H9 (cell line): Measurements from ENCODE around the gene PKD1. TPM values are rescaled to one million over a fixed set of nuclear protein-coding genes. Genes with fewer than 3 reads are reported as not detected.

Experiments
- DNase-seq: peaks from one replicate; pipeline ENCODE4 v3.0.0-alpha.2; 2017
- H2AFZ ChIP-seq: one replicate; pipeline ENCODE4 v1.6.1; 2013; ENCODE audit warnings: mild to moderate bottlenecking, low read length, control low read depth, moderate library complexity
- H2AK5ac ChIP-seq: 2 replicates; pipeline ENCODE4 v1.6.1; 2013; ENCODE audit warnings: low read length, control low read depth, mixed read lengths; ENCODE audit not compliant: insufficient read length
- H2BK120ac ChIP-seq: one replicate; pipeline ENCODE4 v1.6.1; 2013; ENCODE audit warnings: low read depth, mild to moderate bottlenecking, low read length, control low read depth, inconsistent platforms; ENCODE audit not compliant: poor library complexity, severe bottlenecking
- H2BK12ac ChIP-seq: 2 replicates; pipeline ENCODE4 v1.6.1; 2013; ENCODE audit warnings: low read length, control low read depth, mixed read lengths, low read depth; ENCODE audit not compliant: insufficient read length
- H2BK15ac ChIP-seq: 2 replicates; pipeline ENCODE4 v1.6.1; 2013; ENCODE audit warnings: low read depth, low read length, control low read depth
- H2BK20ac ChIP-seq: one replicate; pipeline ENCODE4 v1.6.1; 2013; ENCODE audit warnings: low read depth, mild to moderate bottlenecking, low read length, control low read depth, inconsistent platforms; ENCODE audit not compliant: poor library complexity, severe bottlenecking
- H2BK5ac ChIP-seq: 2 replicates; pipeline ENCODE4 v1.6.1; 2013; ENCODE audit warnings: low read length, control low read depth, mixed read lengths; ENCODE audit not compliant: insufficient read length
- H3K14ac ChIP-seq: 2 replicates; pipeline ENCODE4 v1.6.1; 2013; ENCODE audit warnings: low read length, control low read depth; ENCODE audit not compliant: insufficient read depth
- H3K18ac ChIP-seq: 2 replicates; pipeline ENCODE4 v1.6.1; 2013; ENCODE audit warnings: low read depth, mild to moderate bottlenecking, mixed read lengths, low read length, control low read depth; ENCODE audit not compliant: insufficient read length
- H3K23ac ChIP-seq: 2 replicates; pipeline ENCODE4 v1.6.1; 2013; ENCODE audit warnings: low read length, control low read depth, mixed read lengths, low read depth; ENCODE audit not compliant: insufficient read length
- H3K23me2 ChIP-seq: 2 replicates; pipeline ENCODE4 v1.6.1; 2013; ENCODE audit warnings: low read depth, mild to moderate bottlenecking, mixed read lengths, low read length, control low read depth; ENCODE audit not compliant: insufficient read length, poor library complexity, severe bottlenecking
- H3K27ac ChIP-seq: 2 replicates; pipeline ENCODE4 v1.5.1; 2013; ENCODE audit warnings: low read length, control low read depth, mixed read lengths, low read depth; ENCODE audit not compliant: insufficient read length
- H3K27me3 ChIP-seq: 2 replicates; pipeline ENCODE4 v1.6.1; 2013; ENCODE audit warnings: low read length, control low read depth, inconsistent platforms; ENCODE audit not compliant: insufficient read depth
- H3K4ac ChIP-seq: 2 replicates; pipeline ENCODE4 v1.6.1; 2013; ENCODE audit warnings: low read depth, mild to moderate bottlenecking, control low read depth, inconsistent platforms, low read length, moderate library complexity
- H3K4me1 ChIP-seq: 2 replicates; pipeline ENCODE4 v1.6.1; 2013; ENCODE audit warnings: low read length, control low read depth, inconsistent platforms; ENCODE audit not compliant: insufficient read depth
- H3K4me2 ChIP-seq: 2 replicates; pipeline ENCODE4 v1.6.1; 2013; ENCODE audit warnings: low read length, control low read depth, mixed read lengths; ENCODE audit not compliant: insufficient read length, insufficient read depth
- H3K56ac ChIP-seq: 2 replicates; pipeline ENCODE4 v1.6.1; 2013; ENCODE audit warnings: low read depth, mild to moderate bottlenecking, mixed read lengths, low read length, control low read depth; ENCODE audit not compliant: insufficient read length
- H3K79me1 ChIP-seq: 2 replicates; pipeline ENCODE4 v1.6.1; 2013; ENCODE audit warnings: low read depth, mild to moderate bottlenecking, moderate library complexity, low read length, control low read depth, inconsistent platforms; ENCODE audit not compliant: insufficient read depth, poor library complexity, severe bottlenecking
- H3K79me2 ChIP-seq: 2 replicates; pipeline ENCODE4 v1.6.1; 2013; ENCODE audit warnings: low read length, control low read depth, inconsistent platforms; ENCODE audit not compliant: insufficient read depth
- H3K9ac ChIP-seq: 2 replicates; pipeline ENCODE4 v1.6.1; 2013; ENCODE audit warnings: low read length, control low read depth, mixed read lengths; ENCODE audit not compliant: insufficient read length; ENCODE audit errors: extremely low read depth
- H3K9me3 ChIP-seq: one replicate; pipeline ENCODE4 v1.6.1; 2013; ENCODE audit warnings: low read depth, low read length, inconsistent platforms; ENCODE audit not compliant: control insufficient read depth
- H3T11ph ChIP-seq: one replicate; pipeline ENCODE4 v1.6.1; 2013; ENCODE audit warnings: mild to moderate bottlenecking, low read length, control low read depth, inconsistent platforms
- H4K20me1 ChIP-seq: one replicate; pipeline ENCODE4 v1.6.1; 2013; ENCODE audit not compliant: control insufficient read depth, insufficient read length, insufficient read depth
- H4K5ac ChIP-seq: 2 replicates; pipeline ENCODE4 v1.6.1; 2013; ENCODE audit warnings: low read depth, mild to moderate bottlenecking, mixed read lengths, low read length, control low read depth; ENCODE audit not compliant: insufficient read length
- H4K8ac ChIP-seq: replicated peaks from 2 replicates; pipeline ENCODE4 v1.6.1; 2013; ENCODE audit warnings: low read length, control low read depth, mixed read lengths, low read depth; ENCODE audit not compliant: insufficient read length
- H4K91ac ChIP-seq: 2 replicates; pipeline ENCODE4 v1.6.1; 2013; ENCODE audit warnings: low read depth, mild to moderate bottlenecking, moderate library complexity, mixed read lengths, low read length, control low read depth; ENCODE audit not compliant: insufficient read length
- H3K27ac Mint-ChIP-seq, 3 experiments: 2 replicates in 2 of 3; 3 replicates in 1 of 3; pipeline ENCODE4 v1.8.0; 2020 to 2021; ENCODE audit warnings: mixed read lengths in 3 of 3, mild to moderate bottlenecking in 1 of 3, moderate library complexity in 1 of 3
- H3K27me3 Mint-ChIP-seq: 2 replicates; pipeline ENCODE4 v1.8.0; 2021; ENCODE audit warnings: low read depth, mild to moderate bottlenecking, moderate library complexity, mixed read lengths
- H3K36me3 Mint-ChIP-seq, 3 experiments: 2 replicates in 2 of 3; 3 replicates in 1 of 3; pipeline ENCODE4 v1.8.0; 2020 to 2021; ENCODE audit warnings: low read depth in 3 of 3, mixed read lengths in 3 of 3; ENCODE audit not compliant: insufficient read depth in 1 of 3
- H3K4me1 Mint-ChIP-seq, 2 experiments: 2 replicates each; pipeline ENCODE4 v1.8.0; 2020; ENCODE audit warnings: mixed read lengths in 2 of 2
- H3K4me3 Mint-ChIP-seq, 2 experiments: 2 replicates in 1 of 2; 3 replicates in 1 of 2; pipeline ENCODE4 v1.8.0; 2020 to 2021; ENCODE audit warnings: mild to moderate bottlenecking in 2 of 2, mixed read lengths in 2 of 2, moderate library complexity in 1 of 2
- H3K9me3 Mint-ChIP-seq, 2 experiments: 2 replicates in 1 of 2; 3 replicates in 1 of 2; pipeline ENCODE4 v1.8.0; 2020; ENCODE audit warnings: mild to moderate bottlenecking in 2 of 2, mixed read lengths in 2 of 2, moderate library complexity in 1 of 2
- WGBS: extraction: QIAGEN DNeasy Blood & Tissue Kit; methylation state at CpG from one replicate; pipeline ENCODE4 v1.1.7; 2013; ENCODE audit warnings: missing lambda C conversion rate, low lambda C conversion rate, mixed read lengths; ENCODE audit not compliant: insufficient read length; ENCODE audit errors: extremely low coverage; 5-methylcytosine and 5-hydroxymethylcytosine counted together
- total RNA-seq: library from RNA; stranded (reverse); gene quantifications from 2 replicates; pipeline ENCODE4 v1.2.1, GENCODE V29; 2021
- TF ChIP-seq, protein P1 (sequence below): fragments of 200-600 bp; sonication (generic); conservative IDR thresholded peaks from 3 replicates; pipeline ENCODE4 v1.8.0; 2021; ENCODE audit warnings: antibody characterized with exemption, mild to moderate bottlenecking

The PKD1 gene
- total RNA-seq, 1 experiment from 2014 or later, result 88.0 TPM

DNA sequence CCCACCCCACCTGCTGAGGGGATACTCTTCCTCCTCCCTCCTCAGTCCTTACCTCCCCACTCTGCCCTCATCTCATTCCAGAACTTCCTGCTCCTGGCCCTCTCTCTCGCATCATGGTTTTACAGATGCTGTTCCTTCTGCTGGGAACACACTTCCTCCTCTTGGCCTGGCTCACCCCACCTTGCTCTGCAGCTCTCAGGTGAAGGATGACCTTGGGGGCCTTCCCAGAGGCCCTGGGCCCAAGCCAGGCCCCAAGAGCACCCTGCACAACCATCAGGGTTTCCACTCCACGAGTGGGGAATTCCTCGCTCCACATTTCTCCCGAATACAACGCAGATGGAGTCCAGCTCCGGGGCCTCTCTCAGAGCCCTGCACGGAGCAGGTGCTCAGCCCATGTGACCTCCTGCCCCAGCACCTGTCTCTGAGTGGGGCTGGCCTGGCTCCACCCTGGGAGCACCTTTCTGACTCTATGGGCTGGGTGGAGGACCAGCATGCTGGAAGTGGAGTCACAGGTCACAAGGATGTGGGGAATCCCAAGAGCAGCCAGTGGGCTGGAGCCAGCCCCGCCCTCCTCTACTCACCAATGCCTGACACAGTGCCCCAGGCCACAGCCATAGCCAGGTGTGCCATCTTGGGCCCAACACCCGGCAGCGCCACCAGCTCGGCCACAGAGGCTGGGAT is 92.6 kb downstream of the PKD1 start:
- Histone ChIP-seq H4K20me1 (no peaks in the 10 kb centered on the region), H2AK5ac (no peak overlapping the region), H3K23me2 (peaks cover 6% of the 10 kb centered on the region), H3K79me2 (no peaks in the 10 kb centered on the region), H4K91ac (no peak overlapping the region), H3K4me2 (no peak overlapping the region), H3K27ac (no peak overlapping the region), H3T11ph (no peak overlapping the region), H3K27me3 (no peaks in the 10 kb centered on the region), H3K9ac (no peak overlapping the region), H4K8ac (no peak overlapping the region), H2BK5ac (no peak overlapping the region), H3K4me1 (no peaks in the 10 kb centered on the region), H2BK12ac (no peak overlapping the region), H3K9me3 (no peaks in the 10 kb centered on the region), H2BK15ac (no peak overlapping the region), H3K79me1 (no peaks in the 10 kb centered on the region), H3K18ac (no peak overlapping the region), H2AFZ (no peak overlapping the region), H3K14ac (no peak overlapping the region), H3K56ac (no peak overlapping the region), H3K23ac (no peak overlapping the region), H2BK20ac (no peak overlapping the region), H3K4ac (no peak overlapping the region), H4K5ac (no peak overlapping the region), H2BK120ac (no peak overlapping the region)
- Mint-ChIP-seq H3K9me3 (no peaks in the 10 kb centered on the region), H3K27me3 (no peaks in the 10 kb centered on the region), H3K4me3 (no peak overlapping the region), H3K4me1 (peaks cover 8 to 19% of the 10 kb centered on the region in 2 experiments), H3K36me3 (peaks cover 2 to 5% (median 4%) of the 10 kb centered on the region in 3 experiments; a peak in 5 of 7 replicates), H3K27ac (no peak overlapping the region; a peak in 1 of 7 replicates)
- TF ChIP-seq, protein P1, sequence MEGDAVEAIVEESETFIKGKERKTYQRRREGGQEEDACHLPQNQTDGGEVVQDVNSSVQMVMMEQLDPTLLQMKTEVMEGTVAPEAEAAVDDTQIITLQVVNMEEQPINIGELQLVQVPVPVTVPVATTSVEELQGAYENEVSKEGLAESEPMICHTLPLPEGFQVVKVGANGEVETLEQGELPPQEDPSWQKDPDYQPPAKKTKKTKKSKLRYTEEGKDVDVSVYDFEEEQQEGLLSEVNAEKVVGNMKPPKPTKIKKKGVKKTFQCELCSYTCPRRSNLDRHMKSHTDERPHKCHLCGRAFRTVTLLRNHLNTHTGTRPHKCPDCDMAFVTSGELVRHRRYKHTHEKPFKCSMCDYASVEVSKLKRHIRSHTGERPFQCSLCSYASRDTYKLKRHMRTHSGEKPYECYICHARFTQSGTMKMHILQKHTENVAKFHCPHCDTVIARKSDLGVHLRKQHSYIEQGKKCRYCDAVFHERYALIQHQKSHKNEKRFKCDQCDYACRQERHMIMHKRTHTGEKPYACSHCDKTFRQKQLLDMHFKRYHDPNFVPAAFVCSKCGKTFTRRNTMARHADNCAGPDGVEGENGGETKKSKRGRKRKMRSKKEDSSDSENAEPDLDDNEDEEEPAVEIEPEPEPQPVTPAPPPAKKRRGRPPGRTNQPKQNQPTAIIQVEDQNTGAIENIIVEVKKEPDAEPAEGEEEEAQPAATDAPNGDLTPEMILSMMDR, result no peak
- no peak for DNase-seq
- no CpG with 5 or more reads among the region's 11 CpGs for WGBS
